ENCODE results near the gene UPB1.

- no peak for TF ChIP-seq CTCF (IDR thresholded peaks at IDR 0.05)
- TF ChIP-seq EP300 (IDR thresholded peaks at IDR 0.05), result no peak
- TF ChIP-seq POLR2AphosphoS5 (IDR thresholded peaks at IDR 0.05), result no peak
Measured at GRCh38 chr22:24485608-24486007, 9.5 kb upstream of the UPB1 start.

Data from sigmoid colon (tissue), 4 donors.